K562 (cell line): ENCODE results near the gene CNOT4. TPM values are rescaled to one million over a fixed set of nuclear protein-coding genes. Genes with fewer than 3 reads are reported as not detected.

ENCODE experiments used
- ATAC-seq: fragments of 200-7000 bp; cut with Tn5 transposase; 3 replicates; pipeline ENCODE4 v1.9.1; 2020; ENCODE audit warnings: moderate library complexity
- BruUV-seq: library from RNA; stranded (reverse); fragments of 400-500 nt; replicated peaks from 2 replicates; lab custom pipeline; 2021; lab: Mats Ljungman, UMichigan
- CTCF ChIA-PET: fragments of 300-600 bp; formaldehyde crosslinking; extraction: SDS; loops from one replicate; lab custom pipeline; 2021; ENCODE audit warnings: low intra/inter-chr PET ratio; lab: Yijun Ruan, JAX
- POLR2A ChIA-PET: fragments of 300-600, 350-650 bp; sonication (Branson Sonifier 250); formaldehyde crosslinking; extraction: SDS; loops from one replicate; lab custom pipeline; 2021; ENCODE audit warnings: antibody characterized with exemption, inconsistent platforms; lab: Yijun Ruan, JAX
- DNase-seq, 4 experiments: peaks; one replicate each; pipeline versions ENCODE4 v3.0.0 to v3.0.0-alpha.2; 2011 to 2018; ENCODE audit warnings: low spot score in 3 of 4, mixed read lengths in 3 of 4; ENCODE audit errors: extremely low read depth in 1 of 4
- FAIRE-seq: peaks from 2 replicates; lab custom pipeline; 2011; peaks lifted over from hg19 to GRCh38; lab: Jason Lieb, UNC
- H2AFZ ChIP-seq: 2 replicates; pipeline ENCODE4 v1.6.0; 2011; ENCODE audit warnings: low read depth, low read length, control low read depth, inconsistent platforms
- H3K27ac ChIP-seq: fragments of 200-600 bp; 3 replicates; pipeline ENCODE4 v1.8.0; 2011; ENCODE audit warnings: low read depth, mild to moderate bottlenecking, control low read depth, inconsistent platforms, low read length, moderate library complexity, mixed read lengths; ENCODE audit errors: extremely low read depth
- H3K27me3 ChIP-seq, 2 experiments: fragments of 300-600 bp in 1 of 2; 2 replicates in 1 of 2; 3 replicates in 1 of 2; pipeline versions ENCODE4 v1.6.0 to v1.8.0; 2011; ENCODE audit warnings: inconsistent platforms in 2 of 2, low read length in 2 of 2, mild to moderate bottlenecking in 1 of 2, mixed read lengths in 1 of 2, moderate library complexity in 1 of 2; ENCODE audit not compliant: control insufficient read depth in 2 of 2, insufficient read depth in 2 of 2
- H3K36me3 ChIP-seq: fragments of 300-600 bp; 3 replicates; pipeline ENCODE4 v1.8.0; 2011; ENCODE audit warnings: mild to moderate bottlenecking, low read length, inconsistent platforms; ENCODE audit not compliant: control insufficient read depth, insufficient read depth
- H3K4me1 ChIP-seq, 2 experiments: fragments of 200-600 bp in 1 of 2; replicated peaks in 1 of 2; 2 replicates in 1 of 2; 3 replicates in 1 of 2; pipeline versions ENCODE4 v1.5.1 to v1.8.0; 2011; ENCODE audit warnings: inconsistent platforms in 2 of 2, low read length in 2 of 2, mild to moderate bottlenecking in 1 of 2, mixed read lengths in 1 of 2, moderate library complexity in 1 of 2; ENCODE audit not compliant: control insufficient read depth in 2 of 2, insufficient read depth in 2 of 2
- H3K4me2 ChIP-seq: 2 replicates; pipeline ENCODE4 v1.6.1; 2011; ENCODE audit warnings: low read length, control low read depth, inconsistent platforms, mixed read lengths; ENCODE audit not compliant: insufficient read depth
- H3K4me3 ChIP-seq: fragments of 200-600 bp; sonication (generic), shearing (Covaris generic); 2 replicates; pipeline ENCODE4 v1.5.1; 2016; ENCODE audit warnings: control low read depth, inconsistent platforms
- H3K79me2 ChIP-seq: fragments of 200-600 bp; 3 replicates; pipeline ENCODE4 v1.8.0; 2011; ENCODE audit warnings: low read length, inconsistent platforms; ENCODE audit not compliant: control insufficient read depth, insufficient read depth
- H3K9ac ChIP-seq, 2 experiments: 2 replicates each; pipeline versions ENCODE4 v1.6.0 to v1.6.1; 2011; ENCODE audit warnings: low read depth in 2 of 2, low read length in 2 of 2, control low read depth in 1 of 2, inconsistent platforms in 1 of 2, mild to moderate bottlenecking in 1 of 2, mixed read lengths in 1 of 2; ENCODE audit not compliant: insufficient read depth in 1 of 2
- H3K9me1 ChIP-seq: one replicate; pipeline ENCODE4 v1.6.0; 2011; ENCODE audit warnings: inconsistent platforms, mild to moderate bottlenecking, low read length, moderate library complexity; ENCODE audit not compliant: control insufficient read depth, insufficient read depth
- H3K9me3 ChIP-seq: replicated peaks from 2 replicates; pipeline ENCODE4 v1.5.1; 2011; ENCODE audit warnings: low read depth, low read length, inconsistent platforms; ENCODE audit not compliant: control insufficient read depth, insufficient read depth
- H4K20me1 ChIP-seq: replicated peaks from 2 replicates; pipeline ENCODE4 v1.6.1; 2011; ENCODE audit warnings: low read length, inconsistent platforms, mixed read lengths; ENCODE audit not compliant: control insufficient read depth, insufficient read depth
- BCL6 ChIP-seq: fragments of 250-450 bp; sonication (Bioruptor Pico); IDR thresholded peaks from 2 replicates; pipeline ENCODE4 v1.4.0; 2020
- BDP1 ChIP-seq: IDR thresholded peaks from 3 replicates; pipeline ENCODE4 v1.6.1; 2011; ENCODE audit not compliant: insufficient read length, insufficient read depth
- CBX1 ChIP-seq: sonication (generic); IDR thresholded peaks from 2 replicates; pipeline ENCODE4 v1.6.1; 2016; ENCODE audit warnings: antibody characterized with exemption, low read depth, mild to moderate bottlenecking
- CHD4 ChIP-seq: fragments of 200-600 bp; sonication (generic); IDR thresholded peaks from 3 replicates; pipeline ENCODE4 v1.6.1; 2012; ENCODE audit warnings: low read depth, mild to moderate bottlenecking, mixed read lengths, low read length, inconsistent platforms; ENCODE audit not compliant: insufficient read depth, insufficient replicate concordance, poor library complexity, severe bottlenecking
- HINFP ChIP-seq: fragments of 450-650 bp; conservative IDR thresholded peaks from 2 replicates; pipeline ENCODE4 v1.6.1; 2016; ENCODE audit warnings: missing genetic modification characterization, low read depth, mild to moderate bottlenecking, control low read depth, missing compliant biosample characterization
- HMGXB4 ChIP-seq: sonication (generic); formaldehyde crosslinking; IDR thresholded peaks from 2 replicates; pipeline ENCODE4 v1.8.1; 2023; ENCODE audit warnings: mild to moderate bottlenecking, missing genetic modification reagents
- NFRKB ChIP-seq: fragments of 450-650 bp; IDR thresholded peaks from 2 replicates; pipeline ENCODE4 v1.6.1; 2016; ENCODE audit warnings: low read depth
- SMARCE1 ChIP-seq: fragments of 450-650 bp; IDR thresholded peaks from 2 replicates; pipeline ENCODE4 v1.7.1; 2016; ENCODE audit warnings: mild to moderate bottlenecking
- SRSF7 ChIP-seq: fragments of 200-400 bp; formaldehyde crosslinking; optimal IDR thresholded peaks from 2 replicates; pipeline ENCODE3; 2017; ENCODE audit warnings: mild to moderate bottlenecking, low read depth, low read length
- ZNF263 ChIP-seq: sonication (generic); formaldehyde crosslinking; IDR thresholded peaks from 2 replicates; pipeline ENCODE4 v1.8.0; 2022; ENCODE audit warnings: mild to moderate bottlenecking, missing genetic modification reagents, borderline replicate concordance
- WGBS: fragments of 100-300 bp; shearing (Covaris generic); methylation state at CpG from one replicate; pipeline ENCODE4 v1.1.6; 2016; ENCODE audit warnings: low coverage, mixed read lengths; ENCODE audit not compliant: insufficient coverage; ENCODE audit errors: missing lambda C conversion rate; 5-methylcytosine and 5-hydroxymethylcytosine counted together
- in situ Hi-C: fragments of 300-500 bp; cut with MboI; formaldehyde crosslinking; loops from 4 replicates; pipeline ENCODE4 v1.15.0; 2018; ENCODE audit warnings: inconsistent platforms, mixed read lengths
- intact Hi-C: fragments of 100-400 bp; cut with micrococcal nuclease; formaldehyde crosslinking; loops from 2 replicates; pipeline ENCODE4 v1.14.2; 2022
- polyA plus RNA-seq, 8 experiments: library from polyadenylated mRNA; depleted of rRNA in 4 of 8; stranded (reverse) in 5 of 8; unstranded in 3 of 8; fragments of >200 nt; fragmentation: Nextera tagmentation in 2 of 8; fragmentation: Illumina TruSeq in 1 of 8; extraction: Ambion mirVana in 2 of 8; extraction: Trizol in 1 of 8; gene quantifications; 2 replicates each; pipeline versions ENCODE4 v1.2.1 to v1.2.3, GENCODE V29; 2011 to 2014; ENCODE audit warnings: inconsistent platforms in 1 of 8, missing spikeins in 1 of 8
- total RNA-seq, 7 experiments: library from RNA; depleted of rRNA in 6 of 7; stranded (reverse); fragments of >200 nt in 6 of 7; fragmentation: Illumina TruSeq in 2 of 7; extraction: Trizol in 2 of 7; gene quantifications; 2 replicates each; pipeline versions ENCODE4 v1.2.1 to v1.2.3, GENCODE V29; 2011 to 2021; ENCODE audit warnings: low replicate concordance in 1 of 7

The CNOT4 gene
- total and polyA plus RNA-seq, 9 of the 15 experiments (the other 6 are each of a cell fraction or from before 2014, with no cell fraction given): 8.6 to 24.1 (median 15.4) TPM

- no TSS peak for BruUV-seq
- no peak overlapping the region for H3K4me3 ChIP-seq
- no peaks in the 10 kb centered on the region for H3K4me1 ChIP-seq
- no peak overlapping the region for H3K27ac ChIP-seq
- DNase-seq (no peak), FAIRE-seq (no peak), ATAC-seq (no peak)
- intact Hi-C loops (no loop called here), in situ Hi-C loops (no loop called here)
- H4K20me1 ChIP-seq: no peaks in the 10 kb centered on the region
- ChIA-PET POLR2A (interaction anchor here (0.7 to 1.2 kb wide), 4 partner anchors 9 to 81 kb away, joined by 3 to 7 read pairs (median 4); no protein-coding TSS in a partner anchor), CTCF (no interaction called here)
- no peaks in the 10 kb centered on the region for H3K36me3 ChIP-seq
- no peak overlapping the region for H3K4me2 ChIP-seq
- H3K9me1 ChIP-seq: no peaks in the 10 kb centered on the region
- peaks cover 5% of the 10 kb centered on the region; the same call in 1 of the 2 replicates for H3K9me3 ChIP-seq
- H3K79me2 ChIP-seq: no peaks in the 10 kb centered on the region
- H2AFZ ChIP-seq: no peak overlapping the region
- TF ChIP-seq CHD4: no peak
- no peak for TF ChIP-seq BDP1
- TF ChIP-seq ZNF263: no peak
- TF ChIP-seq NFRKB: no peak
- no peak for TF ChIP-seq SMARCE1
- TF ChIP-seq CBX1: no peak
- no peak for TF ChIP-seq BCL6 (CRISPR knock-in tag)
- no peak for TF ChIP-seq SRSF7
- TF ChIP-seq HMGXB4 (CRISPR knock-in tag): no peak
- TF ChIP-seq HINFP (tag): no peak
- TF ChIP-seq, all 486 proteins: peak for 0
- 0% methylated on average over 3 of the region's 3 CpGs for WGBS
- Histone ChIP-seq H3K9ac (no peak overlapping the region), H3K27me3 (peaks cover 19 to 30% of the 10 kb centered on the region in 2 experiments)
These were observed 182.4 kb downstream of the CNOT4 start for GRCh38 chr7:135327458-135327857.
